Colonic mucosa (tissue), 4 donors: ENCODE results near the gene PMEPA1. TPM values are rescaled to one million over a fixed set of nuclear protein-coding genes. Genes with fewer than 3 reads are reported as not detected.
A peak's percentile ranks its signal among the peaks of the same experiment; 100 is the strongest.

ENCODE experiments used
- DNase-seq: peaks from one replicate; pipeline ENCODE4 v3.0.0-alpha.2; 2020
- H3K27ac ChIP-seq: fragments of 200-600 bp; one replicate; pipeline ENCODE4 v1.8.0; 2021
- H3K27me3 ChIP-seq: fragments of 200-600 bp; one replicate; pipeline ENCODE4 v1.8.0; 2021
- H3K36me3 ChIP-seq: fragments of 200-600 bp; one replicate; pipeline ENCODE4 v1.8.0; 2021
- H3K4me1 ChIP-seq: fragments of 200-600 bp; one replicate; pipeline ENCODE4 v1.8.0; 2021; ENCODE audit warnings: mild to moderate bottlenecking
- H3K4me3 ChIP-seq: fragments of 200-600 bp; one replicate; pipeline ENCODE4 v1.8.0; 2021
- H3K9ac ChIP-seq, 2 donors: one replicate each; pipeline ENCODE4 v1.7.0; 2013; ENCODE audit warnings: control low read depth in 2 of 2, low read depth in 2 of 2, low read length in 2 of 2
- H3K9me3 ChIP-seq: fragments of 200-600 bp; one replicate; pipeline ENCODE4 v1.8.0; 2021
- intact Hi-C: fragments of 100-400 bp; cut with DNase I; formaldehyde crosslinking; loops from one replicate; pipeline ENCODE4 v1.14.1; 2022
- total RNA-seq, 2 donors: library from RNA; stranded (reverse); fragmentation: NEBNext Ultra II Directional in 1 of 2; extraction: Animal tissue kit (Norgen Biotek cat#: 25700) in 1 of 2; gene quantifications; one replicate each; pipeline ENCODE4 v1.2.1, GENCODE V29; 2021
- TF ChIP-seq, protein P1 (sequence below): fragments of 200-600 bp; IDR thresholded peaks from one replicate; pipeline ENCODE4 v1.8.0; 2022; ENCODE audit warnings: antibody characterized with exemption, mild to moderate bottlenecking
- donor health status: healthy.
- donor health status: DM: no; HTN: no; CAD: no.
- donor health status: DM: no; HTN: no; CAD: no.

PMEPA1 gene
- total RNA-seq, 2 donors from 2014 or later, result 13.0 to 26.1 TPM

GRCh38 chr20:57702091-57702490, 7.7 kb downstream of the PMEPA1 start:
- no peak overlapping the region for H3K9ac ChIP-seq
- no peak for DNase-seq
- no peak overlapping the region for H3K27ac ChIP-seq
- intact Hi-C loops, result no loop called here
- H3K36me3 ChIP-seq, result no peaks in the 10 kb centered on the region
- H3K9me3 ChIP-seq, result no peaks in the 10 kb centered on the region
- H3K4me1 ChIP-seq, result peaks cover 6% of the 10 kb centered on the region
- TF ChIP-seq, protein P1, sequence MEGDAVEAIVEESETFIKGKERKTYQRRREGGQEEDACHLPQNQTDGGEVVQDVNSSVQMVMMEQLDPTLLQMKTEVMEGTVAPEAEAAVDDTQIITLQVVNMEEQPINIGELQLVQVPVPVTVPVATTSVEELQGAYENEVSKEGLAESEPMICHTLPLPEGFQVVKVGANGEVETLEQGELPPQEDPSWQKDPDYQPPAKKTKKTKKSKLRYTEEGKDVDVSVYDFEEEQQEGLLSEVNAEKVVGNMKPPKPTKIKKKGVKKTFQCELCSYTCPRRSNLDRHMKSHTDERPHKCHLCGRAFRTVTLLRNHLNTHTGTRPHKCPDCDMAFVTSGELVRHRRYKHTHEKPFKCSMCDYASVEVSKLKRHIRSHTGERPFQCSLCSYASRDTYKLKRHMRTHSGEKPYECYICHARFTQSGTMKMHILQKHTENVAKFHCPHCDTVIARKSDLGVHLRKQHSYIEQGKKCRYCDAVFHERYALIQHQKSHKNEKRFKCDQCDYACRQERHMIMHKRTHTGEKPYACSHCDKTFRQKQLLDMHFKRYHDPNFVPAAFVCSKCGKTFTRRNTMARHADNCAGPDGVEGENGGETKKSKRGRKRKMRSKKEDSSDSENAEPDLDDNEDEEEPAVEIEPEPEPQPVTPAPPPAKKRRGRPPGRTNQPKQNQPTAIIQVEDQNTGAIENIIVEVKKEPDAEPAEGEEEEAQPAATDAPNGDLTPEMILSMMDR, result no peak
- no peaks in the 10 kb centered on the region for H3K27me3 ChIP-seq
- H3K4me3 ChIP-seq, result no peak overlapping the region

DNA sequence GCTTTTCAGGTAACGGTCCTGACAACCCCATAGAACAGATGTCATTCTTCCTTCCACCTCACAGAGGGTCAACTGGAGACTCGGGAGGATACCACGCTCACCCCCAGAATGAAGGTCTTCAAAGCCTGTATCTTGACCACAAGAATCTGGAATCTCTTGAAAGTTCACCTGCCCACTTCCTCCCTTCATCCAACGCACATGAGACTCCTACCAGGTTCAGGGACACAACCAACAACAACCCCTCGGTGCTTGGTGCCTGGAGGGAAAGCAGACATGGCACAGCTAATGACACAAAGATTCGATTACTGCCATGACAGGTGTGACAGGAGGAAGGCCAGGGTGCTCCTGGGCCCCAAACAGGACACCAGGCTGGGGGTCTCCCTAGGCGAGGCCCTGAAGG, 8.2 kb downstream of the PMEPA1 start:
- Histone ChIP-seq H3K4me1 (peaks cover 6% of the 10 kb centered on the region), H3K9me3 (no peaks in the 10 kb centered on the region), H3K9ac (no peak overlapping the region), H3K4me3 (no peak overlapping the region), H3K27me3 (no peaks in the 10 kb centered on the region), H3K27ac (no peak overlapping the region), H3K36me3 (no peaks in the 10 kb centered on the region)
- no peak for DNase-seq
- TF ChIP-seq, protein P1, result no peak
- intact Hi-C loops, result no loop called here

DNA sequence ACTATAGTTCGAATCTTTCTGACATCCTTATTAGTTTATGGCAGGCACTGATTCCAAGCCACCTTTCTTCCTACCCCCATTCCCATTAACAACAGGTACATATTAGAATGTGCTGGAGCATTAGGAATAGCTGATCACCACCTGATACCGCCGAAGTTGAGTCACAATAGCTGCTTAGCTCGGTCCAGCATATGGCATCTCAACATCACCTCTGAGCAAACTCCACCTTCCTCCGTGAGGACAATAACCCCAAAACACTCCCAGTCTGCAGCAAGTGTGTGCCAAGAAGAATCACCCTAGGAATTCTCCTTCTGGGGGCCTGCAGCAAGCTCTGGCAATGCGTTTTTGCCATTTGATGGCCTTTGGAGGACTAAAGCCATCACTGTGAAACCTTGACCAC, 8.7 kb downstream of the PMEPA1 start:
- no peak overlapping the region for H3K4me3 ChIP-seq
- no peak overlapping the region for H3K27ac ChIP-seq
- H3K4me1 ChIP-seq, result peaks cover 6% of the 10 kb centered on the region
- H3K36me3 ChIP-seq, result no peaks in the 10 kb centered on the region
- intact Hi-C loops, result no loop called here
- no peak for DNase-seq
- H3K27me3 ChIP-seq, result no peaks in the 10 kb centered on the region
- no peaks in the 10 kb centered on the region for H3K9me3 ChIP-seq
- H3K9ac ChIP-seq, result no peak overlapping the region
- TF ChIP-seq, protein P1, result no peak

- DNase-seq, result no peak
- Histone ChIP-seq H3K27ac (no peak overlapping the region), H3K4me3 (no peak overlapping the region), H3K36me3 (no peaks in the 10 kb centered on the region), H3K9me3 (no peaks in the 10 kb centered on the region), H3K4me1 (peaks cover 6% of the 10 kb centered on the region), H3K27me3 (no peaks in the 10 kb centered on the region), H3K9ac (no peak overlapping the region)
- TF ChIP-seq, protein P1, result no peak
- intact Hi-C loops, result no loop called here
Measured at GRCh38 chr20:57699395-57699794, 10.4 kb downstream of the PMEPA1 start.

DNA sequence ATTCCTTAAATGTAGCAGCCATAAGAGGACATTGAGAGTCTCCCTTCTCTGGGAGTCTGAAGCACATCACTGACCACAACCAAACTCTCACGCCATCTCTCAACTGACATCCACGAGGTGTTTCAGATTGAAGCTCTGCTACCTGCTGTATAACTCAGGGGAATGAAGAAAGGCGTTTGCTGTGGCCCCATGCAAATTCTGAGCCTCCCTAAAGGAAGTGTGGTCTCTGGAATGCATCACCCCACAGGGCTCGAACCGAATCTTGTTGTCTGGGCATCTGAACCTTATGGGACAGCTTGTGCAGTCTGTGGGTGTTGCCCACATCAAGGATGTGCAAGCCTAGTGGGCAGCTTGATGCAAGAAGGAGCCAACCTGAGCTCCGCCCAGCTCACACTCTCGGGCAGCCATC, 10.9 kb downstream of the PMEPA1 start:
- no peak for DNase-seq
- TF ChIP-seq, protein P1, result no peak
- Histone ChIP-seq H3K36me3 (no peaks in the 10 kb centered on the region), H3K27ac (peak overlapping the region; percentile 27), H3K9ac (peak overlapping the region in 1 of 2 donors; percentile 8), H3K27me3 (no peaks in the 10 kb centered on the region), H3K4me1 (peaks cover 6% of the 10 kb centered on the region), H3K4me3 (no peak overlapping the region), H3K9me3 (no peaks in the 10 kb centered on the region)
- intact Hi-C loops, result no loop called here
